ENCODE data around the gene PAEP. TPM values are rescaled to one million over a fixed set of nuclear protein-coding genes. Genes with fewer than 3 reads are reported as not detected.

Gene PAEP
- polyA plus RNA-seq, 1 donor (not counting 4 experiments of a cell fraction or from before 2014, with no cell fraction given): not detected

- DNase-seq (ENCODE audit: low read depth, low spot score): no peak
- Histone ChIP-seq H3K36me3 (ENCODE audit: control insufficient read depth in 2 of 2, extremely low read depth in 1 of 2, insufficient read depth in 2 of 2, low read length in 2 of 2) (no peaks in the 10 kb centered on the region), H2AFZ (ENCODE audit: control insufficient read depth, low read length) (no peak overlapping the region), H4K20me1 (ENCODE audit: control insufficient read depth, extremely low read depth, insufficient read depth, low read length) (no peaks in the 10 kb centered on the region), H3K9me1 (ENCODE audit: control insufficient read depth, extremely low read depth, insufficient read depth, low read length) (no peaks in the 10 kb centered on the region), H3K4me3 (ENCODE audit: control insufficient read depth in 2 of 3, extremely low read depth in 1 of 3, insufficient read depth in 2 of 3, low read depth in 1 of 3, low read length in 3 of 3) (no peak overlapping the region), H3K4me2 (ENCODE audit: control insufficient read depth, extremely low read depth, insufficient read depth, low read depth, low read length) (no peak overlapping the region), H3K9ac (ENCODE audit: control insufficient read depth, extremely low read depth, insufficient read depth, low read length) (no peak overlapping the region), H3K27me3 (ENCODE audit: control insufficient read depth, extremely low read depth, insufficient read depth, low read length) (no peaks in the 10 kb centered on the region), H3K27ac (ENCODE audit: control insufficient read depth, insufficient read depth, low read length) (no peak overlapping the region), H3K4me1 (ENCODE audit: control insufficient read depth, extremely low read depth, insufficient read depth, low read length) (peaks cover 15% of the 10 kb centered on the region), H3K9me3 (ENCODE audit: control insufficient read depth, low read depth, low read length) (no peaks in the 10 kb centered on the region), H3K79me2 (ENCODE audit: control insufficient read depth, insufficient read depth, low read length) (no peaks in the 10 kb centered on the region)
- dilution Hi-C loops (cut with MboI; ENCODE audit: extremely low pct_ligation_motif_present, low sequenced_read_pairs): no loop called here
- TF ChIP-seq EZH2 (IDR thresholded peaks at IDR 0.05; ENCODE audit: low read length): no peak
- TF ChIP-seq, protein P1, sequence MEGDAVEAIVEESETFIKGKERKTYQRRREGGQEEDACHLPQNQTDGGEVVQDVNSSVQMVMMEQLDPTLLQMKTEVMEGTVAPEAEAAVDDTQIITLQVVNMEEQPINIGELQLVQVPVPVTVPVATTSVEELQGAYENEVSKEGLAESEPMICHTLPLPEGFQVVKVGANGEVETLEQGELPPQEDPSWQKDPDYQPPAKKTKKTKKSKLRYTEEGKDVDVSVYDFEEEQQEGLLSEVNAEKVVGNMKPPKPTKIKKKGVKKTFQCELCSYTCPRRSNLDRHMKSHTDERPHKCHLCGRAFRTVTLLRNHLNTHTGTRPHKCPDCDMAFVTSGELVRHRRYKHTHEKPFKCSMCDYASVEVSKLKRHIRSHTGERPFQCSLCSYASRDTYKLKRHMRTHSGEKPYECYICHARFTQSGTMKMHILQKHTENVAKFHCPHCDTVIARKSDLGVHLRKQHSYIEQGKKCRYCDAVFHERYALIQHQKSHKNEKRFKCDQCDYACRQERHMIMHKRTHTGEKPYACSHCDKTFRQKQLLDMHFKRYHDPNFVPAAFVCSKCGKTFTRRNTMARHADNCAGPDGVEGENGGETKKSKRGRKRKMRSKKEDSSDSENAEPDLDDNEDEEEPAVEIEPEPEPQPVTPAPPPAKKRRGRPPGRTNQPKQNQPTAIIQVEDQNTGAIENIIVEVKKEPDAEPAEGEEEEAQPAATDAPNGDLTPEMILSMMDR (optimal IDR thresholded peaks at IDR 0.05 in 1 of 3, IDR thresholded peaks at IDR 0.05 in 1 of 3, conservative IDR thresholded peaks at IDR 0.05 in 1 of 3; ENCODE audit: extremely low read depth in 1 of 3, insufficient read depth in 2 of 3, low read length in 3 of 3): no peak
- no peak for FAIRE-seq
Observed at GRCh38 chr9:135514342-135515082, 47.0 kb upstream of the PAEP start.

GRCh38 chr9:135515083-135515951 lies 46.2 kb upstream of the PAEP start:
- TF ChIP-seq EZH2 (IDR thresholded peaks at IDR 0.05; ENCODE audit: low read length): no peak
- TF ChIP-seq, protein P1 (optimal IDR thresholded peaks at IDR 0.05 in 1 of 3, IDR thresholded peaks at IDR 0.05 in 1 of 3, conservative IDR thresholded peaks at IDR 0.05 in 1 of 3; ENCODE audit: extremely low read depth in 1 of 3, insufficient read depth in 2 of 3, low read length in 3 of 3): no peak
- no peaks in the 10 kb centered on the region for H3K79me2 ChIP-seq (ENCODE audit: control insufficient read depth, insufficient read depth, low read length)
- H3K9ac ChIP-seq (ENCODE audit: control insufficient read depth, extremely low read depth, insufficient read depth, low read length): no peak overlapping the region
- H3K9me3 ChIP-seq (ENCODE audit: control insufficient read depth, low read depth, low read length): no peaks in the 10 kb centered on the region
- no peak overlapping the region for H3K4me2 ChIP-seq (ENCODE audit: control insufficient read depth, extremely low read depth, insufficient read depth, low read depth, low read length)
- no peaks in the 10 kb centered on the region for H3K36me3 ChIP-seq (ENCODE audit: control insufficient read depth in 2 of 2, extremely low read depth in 1 of 2, insufficient read depth in 2 of 2, low read length in 2 of 2)
- FAIRE-seq (no peak), DNase-seq (ENCODE audit: low read depth, low spot score) (no peak)
- dilution Hi-C loops (cut with MboI; ENCODE audit: extremely low pct_ligation_motif_present, low sequenced_read_pairs): no loop called here
- H2AFZ ChIP-seq (ENCODE audit: control insufficient read depth, low read length): no peak overlapping the region
- H3K4me1 ChIP-seq (ENCODE audit: control insufficient read depth, extremely low read depth, insufficient read depth, low read length): peaks cover 15% of the 10 kb centered on the region
- H3K27me3 ChIP-seq (ENCODE audit: control insufficient read depth, extremely low read depth, insufficient read depth, low read length): no peaks in the 10 kb centered on the region
- H3K9me1 ChIP-seq (ENCODE audit: control insufficient read depth, extremely low read depth, insufficient read depth, low read length): no peaks in the 10 kb centered on the region
- no peak overlapping the region for H3K27ac ChIP-seq (ENCODE audit: control insufficient read depth, insufficient read depth, low read length)
- H4K20me1 ChIP-seq (ENCODE audit: control insufficient read depth, extremely low read depth, insufficient read depth, low read length): no peaks in the 10 kb centered on the region
- H3K4me3 ChIP-seq (ENCODE audit: control insufficient read depth in 2 of 3, extremely low read depth in 1 of 3, insufficient read depth in 2 of 3, low read depth in 1 of 3, low read length in 3 of 3): no peak overlapping the region
